ENCODE measurements around the gene PSME3IP1.

DNA sequence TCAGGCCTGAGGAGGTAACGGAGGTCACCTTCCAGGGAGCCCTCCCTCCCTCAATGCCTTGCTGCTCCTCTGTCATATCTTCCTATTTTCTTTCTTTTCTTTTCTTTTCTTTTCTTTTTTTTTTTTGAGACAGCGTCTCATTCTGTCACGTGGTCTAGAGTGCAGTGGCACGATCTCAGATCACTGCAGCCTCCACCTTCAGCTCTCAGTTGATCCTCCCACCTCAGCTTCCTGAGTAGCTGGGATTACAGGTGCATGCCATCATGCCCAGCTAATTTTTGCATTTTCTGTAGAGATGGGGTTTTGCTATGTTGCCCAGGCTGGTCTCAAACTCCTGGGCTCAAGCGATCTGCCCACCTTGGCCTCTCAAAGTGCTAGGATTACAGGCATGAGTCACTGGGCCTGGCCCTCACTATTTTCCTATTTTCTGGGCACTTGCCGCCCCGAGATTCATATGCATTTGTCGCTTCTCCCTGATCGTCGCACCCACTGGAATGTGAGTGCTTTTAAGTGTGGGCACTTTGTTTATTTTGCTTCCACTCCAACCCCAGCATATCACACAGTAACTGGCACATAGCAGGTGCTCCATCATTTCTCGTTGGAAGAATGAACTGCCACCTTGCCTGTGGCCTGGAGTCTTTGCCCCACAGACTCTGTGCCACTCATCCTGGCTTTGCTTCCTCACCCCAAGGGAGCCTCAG lies 61.7 kb downstream of the PSME3IP1 start:
- TF ChIP-seq, protein P1, sequence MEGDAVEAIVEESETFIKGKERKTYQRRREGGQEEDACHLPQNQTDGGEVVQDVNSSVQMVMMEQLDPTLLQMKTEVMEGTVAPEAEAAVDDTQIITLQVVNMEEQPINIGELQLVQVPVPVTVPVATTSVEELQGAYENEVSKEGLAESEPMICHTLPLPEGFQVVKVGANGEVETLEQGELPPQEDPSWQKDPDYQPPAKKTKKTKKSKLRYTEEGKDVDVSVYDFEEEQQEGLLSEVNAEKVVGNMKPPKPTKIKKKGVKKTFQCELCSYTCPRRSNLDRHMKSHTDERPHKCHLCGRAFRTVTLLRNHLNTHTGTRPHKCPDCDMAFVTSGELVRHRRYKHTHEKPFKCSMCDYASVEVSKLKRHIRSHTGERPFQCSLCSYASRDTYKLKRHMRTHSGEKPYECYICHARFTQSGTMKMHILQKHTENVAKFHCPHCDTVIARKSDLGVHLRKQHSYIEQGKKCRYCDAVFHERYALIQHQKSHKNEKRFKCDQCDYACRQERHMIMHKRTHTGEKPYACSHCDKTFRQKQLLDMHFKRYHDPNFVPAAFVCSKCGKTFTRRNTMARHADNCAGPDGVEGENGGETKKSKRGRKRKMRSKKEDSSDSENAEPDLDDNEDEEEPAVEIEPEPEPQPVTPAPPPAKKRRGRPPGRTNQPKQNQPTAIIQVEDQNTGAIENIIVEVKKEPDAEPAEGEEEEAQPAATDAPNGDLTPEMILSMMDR (conservative IDR thresholded peaks at IDR 0.05; ENCODE audit: low read depth, low read length), result no peak
- TF ChIP-seq EZH2phosphoT487 (IDR thresholded peaks at IDR 0.05; ENCODE audit: borderline replicate concordance, low read length), result no peak
- no peak for TF ChIP-seq EZH2 (IDR thresholded peaks at IDR 0.05; ENCODE audit: low read length, unreplicated experiment)

Measured in PC-3 (cell line).